Lung (tissue), 12 donors: Measurements from ENCODE around the gene RMND1. TPM values are rescaled to one million over a fixed set of nuclear protein-coding genes. Genes with fewer than 3 reads are reported as not detected.

Experiments used
- ATAC-seq: fragments of 200-7000 bp; cut with Tn5 transposase; one replicate; pipeline ENCODE4 v1.9.1; 2020; ENCODE audit warnings: moderate number of reproducible peaks; ENCODE audit not compliant: insufficient read depth, low FRiP score
- DNase-seq, 3 donors: peaks; one replicate each; pipeline ENCODE4 v3.0.0-alpha.2; 2013 to 2017
- H3K27ac ChIP-seq, 2 donors: one replicate each; pipeline ENCODE4 v1.5.1; 2013; ENCODE audit warnings: mild to moderate bottlenecking in 2 of 2, moderate library complexity in 2 of 2, control low read depth in 1 of 2, inconsistent platforms in 1 of 2, low read depth in 1 of 2, low read length in 1 of 2
- H3K27me3 ChIP-seq, 3 donors: one replicate each; pipeline ENCODE4 v1.5.1; 2013; ENCODE audit warnings: low read length in 2 of 3; ENCODE audit not compliant: control insufficient read depth in 3 of 3, insufficient read depth in 3 of 3
- H3K36me3 ChIP-seq, 4 donors: one replicate each; pipeline ENCODE4 v1.5.1; 2013; ENCODE audit warnings: low read length in 4 of 4, mild to moderate bottlenecking in 1 of 4, moderate library complexity in 1 of 4; ENCODE audit not compliant: control insufficient read depth in 4 of 4, insufficient read depth in 4 of 4
- H3K4me1 ChIP-seq, 5 donors: one replicate each; pipeline ENCODE4 v1.5.1; 2013; ENCODE audit warnings: low read length in 5 of 5, mild to moderate bottlenecking in 2 of 5, moderate library complexity in 1 of 5; ENCODE audit not compliant: control insufficient read depth in 5 of 5, insufficient read depth in 5 of 5
- H3K4me3 ChIP-seq: one replicate; pipeline ENCODE4 v1.5.1; 2013; ENCODE audit warnings: mild to moderate bottlenecking, control low read depth, moderate library complexity
- H3K9ac ChIP-seq, 2 donors: one replicate each; pipeline ENCODE4 v1.5.1; 2013; ENCODE audit warnings: low read length in 2 of 2, control low read depth in 1 of 2; ENCODE audit not compliant: insufficient read depth in 1 of 2
- H3K9me3 ChIP-seq, 4 donors: one replicate each; pipeline ENCODE4 v1.5.1; 2013; ENCODE audit warnings: low read length in 3 of 4, mild to moderate bottlenecking in 1 of 4, moderate library complexity in 1 of 4; ENCODE audit not compliant: control insufficient read depth in 4 of 4, insufficient read depth in 3 of 4
- CTCF ChIP-seq: IDR thresholded peaks from 2 replicates; pipeline ENCODE4 v1.5.1; 2012; ENCODE audit warnings: mild to moderate bottlenecking; ENCODE audit errors: control extremely low read depth, extremely low read depth
- WGBS, 2 donors: extraction: QIAGEN DNeasy Blood & Tissue Kit; methylation state at CpG; one replicate each; pipeline ENCODE4 v1.1.7; 2013; 5-methylcytosine and 5-hydroxymethylcytosine counted together
- polyA plus RNA-seq, 2 donors: library from polyadenylated mRNA; stranded (reverse); fragments of 200-250 nt; gene quantifications; one replicate each; pipeline ENCODE4 v1.2.1, GENCODE V29; 2013
- total RNA-seq, 2 donors: library from RNA; depleted of rRNA in 1 of 2; stranded (reverse); fragments of >200 nt in 1 of 2; gene quantifications; one replicate each; pipeline ENCODE4 v1.2.1, GENCODE V29; 2014 to 2021
- donor health status: control.
- donor health status: control.
- donor health status: Bipolar disorder and iron deficiency.
- donor health status: healthy.
- donor health status: DM: yes; HTN: yes; CAD: no.

Gene RMND1
- total and polyA plus RNA-seq, 4 donors: 10.2 to 43.2 (median 21.9) TPM

GRCh38 chr6:151374036-151374683 lies 77.8 kb downstream of the RMND1 start:
- ATAC-seq: no peak

GRCh38 chr6:151372164-151372563 lies 79.8 kb downstream of the RMND1 start:
- Histone ChIP-seq H3K9me3 (no peaks in the 10 kb centered on the region), H3K9ac (no peak overlapping the region), H3K27ac (no peak overlapping the region), H3K27me3 (no peaks in the 10 kb centered on the region), H3K4me1 (peaks cover 0 to 11% (median 0%) of the 10 kb centered on the region in 5 donors), H3K36me3 (peaks cover 3 to 20% (median 11%) of the 10 kb centered on the region in 4 donors), H3K4me3 (no peak overlapping the region)
- no peak for TF ChIP-seq CTCF
- WGBS, 2 donors: 57 to 77% methylated on average over 5 of the region's 5 CpGs
- DNase-seq (no peak), ATAC-seq (no peak)

More at GRCh38 chr6:151374036-151374683, 77.8 kb downstream of the RMND1 start:
- no peak for TF ChIP-seq CTCF
- H3K27ac ChIP-seq: no peak overlapping the region
- H3K4me1 ChIP-seq: peaks cover 0 to 11% (median 0%) of the 10 kb centered on the region in 5 donors
- DNase-seq: peak in 1 of 3 donors; percentile 48
- H3K9ac ChIP-seq: no peak overlapping the region
- no peaks in the 10 kb centered on the region for H3K9me3 ChIP-seq
- no peak overlapping the region for H3K4me3 ChIP-seq
- WGBS, 2 donors: 60 to 62% methylated on average over 5 of the region's 5 CpGs
- H3K36me3 ChIP-seq: peaks cover 3 to 20% (median 10%) of the 10 kb centered on the region in 4 donors
- no peaks in the 10 kb centered on the region for H3K27me3 ChIP-seq

GRCh38 chr6:151370509-151371078 lies 81.3 kb downstream of the RMND1 start:
- DNase-seq: peak in 2 of 3 donors; percentile 44 to 55
- TF ChIP-seq CTCF: no peak
- no peak overlapping the region for H3K27ac ChIP-seq
- 88 to 91% methylated on average over 6 of the region's 6 CpGs for WGBS, 2 donors
- H3K4me1 ChIP-seq: peaks cover 0 to 11% (median 0%) of the 10 kb centered on the region in 5 donors
- no peak overlapping the region for H3K9ac ChIP-seq
- H3K27me3 ChIP-seq: no peaks in the 10 kb centered on the region
- no peak overlapping the region for H3K4me3 ChIP-seq
- no peaks in the 10 kb centered on the region for H3K9me3 ChIP-seq
- H3K36me3 ChIP-seq: peaks cover 10 to 28% (median 20%) of the 10 kb centered on the region in 4 donors
- ATAC-seq: no peak
